ENCODE data around the gene GATAD2B.

Gene GATAD2B

GRCh38 chr1:153799566-153800465 lies 123.0 kb downstream of the GATAD2B start:
- DNase-seq, result no peak

DNA sequence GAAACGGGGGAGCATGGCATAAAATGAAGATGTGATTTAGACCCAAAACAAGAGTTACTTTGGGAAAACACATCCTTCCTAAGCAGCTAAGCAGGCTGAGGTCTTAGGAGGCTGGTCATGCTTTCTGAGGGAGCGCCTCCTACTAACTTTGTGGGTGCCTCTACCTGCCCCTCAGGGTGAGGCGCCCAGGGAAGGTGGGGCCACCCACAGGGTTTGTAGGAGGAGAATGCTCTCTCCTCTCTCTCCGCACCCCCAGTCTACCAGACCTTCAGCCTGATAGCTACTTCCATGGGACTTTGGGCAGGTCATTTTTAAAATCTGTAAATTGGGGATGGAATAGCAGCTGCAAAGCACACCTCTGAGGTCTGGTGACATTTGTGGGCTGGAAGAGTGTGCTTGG lies 123.8 kb downstream of the GATAD2B start:
- DNase-seq, result no peak

DNA sequence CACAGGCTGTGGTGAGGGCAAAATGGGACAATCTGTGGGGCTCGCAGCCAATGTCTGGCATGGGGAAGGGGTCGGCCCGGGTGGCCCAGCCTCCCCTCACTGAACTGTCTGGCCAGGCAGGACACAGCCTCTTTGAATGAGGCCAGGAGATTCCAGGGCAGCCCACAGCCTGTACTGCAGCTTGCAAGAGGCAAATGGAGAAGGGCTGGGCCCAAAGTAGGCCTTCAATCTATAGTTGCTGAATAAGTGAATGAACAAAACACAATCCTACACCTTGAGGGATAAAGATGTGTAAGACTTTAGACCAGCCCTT lies 124.3 kb downstream of the GATAD2B start:
- DNase-seq, result no peak

GRCh38 chr1:153796786-153797659 lies 125.7 kb downstream of the GATAD2B start:
- peak in 45 of 58 donors; percentile 12 to 84 (median 39) for DNase-seq

DNA sequence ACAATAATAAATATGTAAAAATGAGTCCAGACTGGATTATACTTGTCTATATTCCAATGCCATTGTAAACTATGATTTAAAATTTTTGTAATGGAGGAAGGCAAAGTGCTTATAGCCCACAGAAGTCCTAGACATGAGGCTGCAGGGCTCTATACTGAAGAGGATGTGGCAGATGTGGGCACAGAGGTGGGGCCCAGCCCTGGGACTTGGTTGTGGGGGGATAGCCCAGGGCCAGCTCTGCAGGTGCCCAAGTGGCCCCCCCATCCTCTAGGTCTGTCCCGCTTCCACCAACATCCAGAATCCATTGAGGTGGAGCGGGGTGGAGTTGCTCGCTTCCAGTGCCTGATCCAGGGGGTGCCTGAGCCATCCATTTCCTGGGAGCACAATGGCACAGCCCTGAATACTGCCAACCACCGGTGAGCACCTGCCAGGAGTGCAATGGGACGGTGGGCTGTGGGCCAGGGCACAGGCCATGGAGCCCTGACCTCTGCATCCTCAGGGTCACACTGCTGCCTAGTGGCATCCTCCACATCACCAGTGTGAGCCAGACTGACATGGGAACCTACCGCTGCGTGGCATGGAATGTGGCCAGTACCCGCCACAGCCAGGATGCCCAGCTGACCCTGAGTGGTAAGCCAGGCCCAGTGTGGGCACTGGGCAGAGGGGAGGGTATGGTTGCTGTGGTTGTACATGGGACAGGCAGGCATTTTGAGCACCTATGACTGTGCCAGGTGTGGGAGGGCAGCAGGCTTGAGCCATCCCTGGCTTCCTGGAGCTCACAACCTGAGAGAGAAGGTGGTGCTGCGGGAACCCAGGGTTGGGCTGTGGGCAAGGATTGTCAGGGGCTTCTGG lies 126.6 kb downstream of the GATAD2B start:
- DNase-seq, result no peak

GRCh38 chr1:153795330-153795837 lies 127.4 kb downstream of the GATAD2B start:
- DNase-seq, result no peak

DNA sequence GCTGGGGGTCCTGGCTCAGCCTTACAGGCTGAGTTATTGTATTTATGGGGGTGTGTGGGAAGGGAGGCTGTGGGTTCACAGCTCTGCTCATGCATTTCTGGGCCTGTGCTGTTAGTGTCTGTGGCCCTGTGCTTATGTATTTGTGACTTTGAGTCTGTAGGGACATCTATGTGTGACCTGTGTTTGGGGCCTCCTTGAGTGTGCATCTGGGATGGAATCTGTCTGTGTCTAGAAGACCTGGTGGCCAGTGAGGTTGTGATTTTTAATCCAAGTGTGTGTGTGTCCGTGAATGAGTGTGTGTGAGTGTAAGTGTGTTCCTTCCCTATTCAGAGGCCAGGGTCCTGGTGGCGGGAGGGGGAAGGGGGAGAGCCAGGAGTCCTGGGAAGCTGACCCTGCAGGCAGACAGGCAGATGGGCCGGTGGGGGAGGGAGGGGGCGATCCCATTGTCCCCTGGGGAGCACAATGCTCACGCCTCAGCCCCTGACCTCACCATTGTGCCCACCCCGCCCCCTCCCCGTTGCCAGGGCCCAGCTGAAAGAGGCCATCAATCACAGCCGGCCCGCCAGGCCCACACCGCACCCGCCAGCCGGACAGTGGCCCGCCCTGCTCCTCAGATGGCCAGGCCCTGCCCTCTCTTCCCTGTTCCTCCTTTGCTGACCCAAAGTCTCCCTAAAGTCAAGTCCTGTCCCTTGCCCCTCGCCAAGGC lies 128.0 kb downstream of the GATAD2B start:
- DNase-seq, result no peak

GRCh38 chr1:153793973-153794615 lies 128.7 kb downstream of the GATAD2B start:
- DNase-seq, result no peak

DNA sequence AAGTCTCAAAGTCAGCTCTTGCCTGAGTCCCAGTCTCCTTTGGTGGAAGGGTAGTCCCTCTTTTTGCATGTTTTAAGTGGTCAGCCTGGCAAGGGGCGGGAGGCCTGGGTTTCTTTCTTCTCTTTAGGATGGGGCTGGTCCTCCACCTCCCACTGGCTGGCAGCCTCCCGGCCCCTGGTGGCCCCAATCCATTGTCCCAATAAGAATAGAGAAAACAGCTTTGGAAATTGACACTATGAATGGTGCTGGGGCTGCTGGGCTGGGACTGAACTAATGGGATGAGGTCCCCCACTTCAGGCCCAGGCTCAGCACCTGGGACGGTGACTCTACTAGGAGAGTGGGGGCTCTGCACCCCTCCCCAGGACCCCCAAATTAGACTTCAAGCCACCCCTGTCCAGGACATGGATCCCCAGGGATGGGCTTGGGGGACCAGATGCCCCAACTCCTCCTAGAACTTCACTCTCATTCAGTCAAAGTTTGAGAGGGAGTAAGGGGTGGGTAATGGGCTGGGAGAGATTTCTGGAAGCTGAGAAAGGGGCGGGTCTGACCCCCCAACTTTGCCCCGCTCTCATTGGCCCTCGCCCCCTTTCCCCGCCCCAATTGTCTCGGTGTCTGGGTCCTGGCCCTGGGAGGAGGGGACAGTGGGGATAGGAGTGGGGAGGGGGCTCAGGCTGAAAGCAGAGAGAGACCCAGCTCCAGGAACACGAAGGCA lies 129.4 kb downstream of the GATAD2B start:
- DNase-seq, result no peak

DNA sequence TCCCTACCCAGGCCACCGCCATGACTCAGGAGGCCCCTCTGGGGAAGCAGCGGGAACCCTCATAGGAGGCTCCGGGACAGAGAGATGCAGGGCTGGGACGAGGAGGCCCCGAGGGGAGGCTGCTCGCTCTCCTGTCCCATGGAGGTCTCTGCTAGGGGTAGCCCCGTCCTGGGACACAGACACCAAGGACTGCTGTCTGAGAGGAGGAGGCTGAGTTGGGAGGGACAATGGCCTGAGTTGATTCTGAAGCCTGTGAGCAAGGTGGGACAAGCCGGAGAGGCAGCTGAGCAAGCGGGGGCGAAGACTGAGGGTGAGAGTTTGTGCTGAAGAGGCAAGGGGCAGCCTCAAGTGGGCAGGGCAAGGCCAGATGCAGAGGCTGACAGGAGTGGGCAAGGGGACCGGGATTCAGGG lies 130.1 kb downstream of the GATAD2B start:
- no peak for DNase-seq

- DNase-seq, result peak in 14 of 58 donors; percentile 3 to 50 (median 27)
These were observed 131.0 kb downstream of the GATAD2B start for GRCh38 chr1:153791648-153792253.

DNA sequence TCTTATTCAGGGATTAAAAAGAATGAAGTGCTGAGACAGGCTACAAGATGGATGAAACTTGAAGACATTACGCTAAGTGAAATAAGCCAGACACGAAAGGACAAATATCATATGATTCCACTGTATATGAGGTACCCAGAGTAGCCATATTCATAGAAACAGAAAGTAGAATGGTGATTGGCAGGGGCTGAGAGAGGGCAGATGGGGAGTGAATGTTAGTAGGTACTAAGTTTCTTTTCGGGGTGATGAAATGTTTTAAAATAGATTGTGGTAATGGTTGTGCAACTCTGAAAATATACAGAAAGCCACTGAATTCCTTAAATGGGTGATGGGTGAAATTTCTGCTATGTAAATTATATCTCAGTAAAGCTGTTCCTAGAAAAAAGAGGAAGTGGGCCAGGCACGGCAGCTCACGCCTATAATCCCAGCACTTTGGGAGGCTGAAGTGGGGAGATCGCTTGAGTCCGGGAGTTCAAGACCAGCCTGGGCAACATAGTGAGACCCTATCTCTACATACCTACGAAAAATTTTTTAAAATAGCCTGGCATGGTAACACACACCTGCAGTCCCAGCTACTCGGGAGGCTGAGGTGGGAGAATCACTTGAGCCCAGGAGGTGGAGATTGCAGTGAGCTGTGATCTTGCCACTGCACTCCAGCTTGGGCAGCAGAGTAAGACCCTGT lies 131.7 kb downstream of the GATAD2B start:
- DNase-seq, result peak in 6 of 58 donors; percentile 2 to 57 (median 22)

GRCh38 chr1:153790313-153790965 lies 132.3 kb downstream of the GATAD2B start:
- peak in 57 of 58 donors; percentile 30 to 91 (median 78) for DNase-seq

DNA sequence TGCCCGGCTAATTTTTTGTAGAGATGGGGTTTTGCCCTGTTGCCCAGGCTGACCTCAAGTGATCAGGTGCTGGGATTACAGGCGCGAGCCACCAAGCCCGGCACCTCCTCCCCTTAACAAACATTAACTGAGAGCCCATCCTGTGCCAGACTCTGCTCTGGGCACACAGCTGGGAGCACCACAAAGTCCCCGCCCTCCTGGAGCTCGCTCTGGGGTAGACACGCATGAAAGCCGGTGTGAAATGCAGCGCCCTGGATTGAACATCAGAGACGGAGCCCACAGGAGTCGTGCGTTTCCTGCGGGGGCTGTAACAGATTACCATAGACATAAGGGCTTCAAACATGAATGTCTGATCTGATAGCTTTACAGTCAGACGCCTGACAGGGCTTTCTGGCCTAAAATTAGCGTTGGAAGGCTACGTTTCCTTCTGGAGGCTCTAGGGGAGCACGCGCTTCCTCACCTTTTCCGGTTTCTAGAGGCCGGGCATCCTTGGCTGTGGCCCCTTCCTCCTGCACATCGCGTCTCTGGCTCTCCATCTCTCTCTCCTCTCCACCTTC lies 133.2 kb downstream of the GATAD2B start:
- DNase-seq, result peak in 2 of 58 donors; percentile 21 to 29

- DNase-seq, result no peak
These were observed 136.6 kb downstream of the GATAD2B start for GRCh38 chr1:153786038-153786790.

Data from anterior cingulate cortex (tissue), 58 donors.